ENCODE data around the gene USF2.

Gene USF2

GRCh38 chr19:35291259-35291658 is 22.5 kb downstream of the USF2 start:
- Histone ChIP-seq H3K9me3 (ENCODE audit: control insufficient read depth, insufficient read depth, low read depth, low read length) (no peaks in the 10 kb centered on the region), H3K4me3 (ENCODE audit: low read depth, low read length) (no peak overlapping the region), H3K36me3 (ENCODE audit: control insufficient read depth, insufficient read depth, low read length) (no peaks in the 10 kb centered on the region), H3K4me1 (ENCODE audit: control insufficient read depth, insufficient read depth, low read length) (peaks cover 24% of the 10 kb centered on the region), H3K27me3 (ENCODE audit: control insufficient read depth, insufficient read depth, low read length) (no peaks in the 10 kb centered on the region; the same call in 1 of the 2 replicates), H3K27ac (ENCODE audit: low read depth, low read length) (no peak overlapping the region), H3K9ac (ENCODE audit: low read length) (no peak overlapping the region)

DNA sequence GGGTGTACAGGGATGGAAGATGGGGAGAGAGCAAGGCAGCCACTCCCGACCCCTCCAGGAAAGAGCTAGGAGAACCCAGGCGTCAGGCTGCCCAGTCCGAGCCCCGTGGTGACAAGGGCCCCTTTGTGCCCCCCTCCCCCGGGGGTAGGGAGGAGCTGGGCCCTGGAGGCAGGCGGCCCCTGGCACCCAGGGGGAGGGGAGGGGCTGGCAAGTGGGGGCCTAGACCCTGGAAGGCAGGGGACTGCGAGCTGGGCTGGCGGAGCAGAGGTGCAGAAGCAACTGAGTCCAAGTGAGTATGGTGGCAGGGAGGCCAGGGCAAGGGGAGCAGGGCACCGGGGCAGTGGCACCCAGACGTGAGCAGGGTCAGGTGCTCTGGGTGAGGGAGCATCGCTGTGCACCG is 23.2 kb downstream of the USF2 start, which contains the start of gene MAG:
Gene MAG (plus strand): TSS at position 246 of the 400 bp plus-strand sequence. CDS start 3,248 bp downstream, outside the sequence.
- Histone ChIP-seq H3K36me3 (ENCODE audit: control insufficient read depth, insufficient read depth, low read length) (no peaks in the 10 kb centered on the region), H3K9me3 (ENCODE audit: control insufficient read depth, insufficient read depth, low read depth, low read length) (no peaks in the 10 kb centered on the region), H3K27me3 (ENCODE audit: control insufficient read depth, insufficient read depth, low read length) (no peaks in the 10 kb centered on the region; the same call in 1 of the 2 replicates), H3K4me1 (ENCODE audit: control insufficient read depth, insufficient read depth, low read length) (peaks cover 24% of the 10 kb centered on the region), H3K4me3 (ENCODE audit: low read depth, low read length) (no peak within 1 kb of the TSS), H3K27ac (ENCODE audit: low read depth, low read length) (no peak within 1 kb of the TSS), H3K9ac (ENCODE audit: low read length) (no peak within 1 kb of the TSS)

DNA sequence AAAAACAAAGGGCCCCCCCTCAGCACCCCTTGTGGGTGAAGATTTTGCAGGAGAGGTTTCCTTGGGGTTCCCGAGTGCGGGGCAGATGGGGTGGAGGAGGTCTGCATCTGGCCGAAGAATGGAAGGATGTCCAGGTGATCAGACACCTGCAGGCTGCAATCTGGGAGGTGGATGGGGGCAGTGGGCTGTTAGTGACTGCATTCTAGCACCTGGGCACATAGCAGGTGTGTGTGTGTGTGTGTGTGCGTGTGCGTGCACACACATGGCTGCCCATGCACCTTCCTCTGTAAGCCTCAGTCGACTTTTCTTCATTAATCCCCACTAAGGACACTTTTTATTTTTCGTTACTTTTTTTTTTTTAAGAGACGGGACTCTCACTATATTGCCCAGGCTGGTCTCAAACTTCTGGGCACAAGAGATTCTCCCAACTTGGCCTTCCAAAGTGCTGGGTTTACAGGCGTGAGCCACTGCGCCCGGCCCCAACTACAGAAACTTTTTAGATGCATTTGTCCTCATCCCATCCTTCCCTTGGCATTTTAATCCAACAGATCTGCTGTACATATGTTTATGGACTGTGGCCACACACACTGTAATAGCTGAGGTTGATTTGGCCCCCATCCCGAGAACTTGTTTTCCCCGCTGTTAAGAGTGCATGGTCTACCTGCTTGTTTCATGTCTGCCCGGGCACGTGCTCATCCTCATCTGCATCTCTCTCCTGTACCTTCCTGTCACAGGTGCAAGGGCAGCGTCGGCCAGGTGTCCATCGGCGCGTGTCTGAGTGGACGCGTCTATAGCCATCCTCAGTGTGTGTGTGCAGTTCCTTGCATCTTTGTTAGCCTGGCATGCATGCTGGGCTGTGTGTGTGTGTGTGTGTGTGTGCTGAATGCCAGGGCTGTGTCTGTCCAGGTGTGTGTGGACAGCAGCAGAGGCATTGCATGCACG is 23.9 kb downstream of the USF2 start:
- no peak overlapping the region for H3K4me3 ChIP-seq (ENCODE audit: low read depth, low read length)
- H3K4me1 ChIP-seq (ENCODE audit: control insufficient read depth, insufficient read depth, low read length): peaks cover 24% of the 10 kb centered on the region
- H3K9ac ChIP-seq (ENCODE audit: low read length): no peak overlapping the region

GRCh38 chr19:35293363-35293739 is 24.6 kb downstream of the USF2 start:
- Histone ChIP-seq H3K9ac (ENCODE audit: low read length) (no peak overlapping the region), H3K4me3 (ENCODE audit: low read depth, low read length) (no peak overlapping the region), H3K27me3 (ENCODE audit: control insufficient read depth, insufficient read depth, low read length) (no peaks in the 10 kb centered on the region; the same call in 1 of the 2 replicates), H3K36me3 (ENCODE audit: control insufficient read depth, insufficient read depth, low read length) (no peaks in the 10 kb centered on the region), H3K9me3 (ENCODE audit: control insufficient read depth, insufficient read depth, low read depth, low read length) (no peaks in the 10 kb centered on the region), H3K4me1 (ENCODE audit: control insufficient read depth, insufficient read depth, low read length) (peaks cover 24% of the 10 kb centered on the region), H3K27ac (ENCODE audit: low read depth, low read length) (no peak overlapping the region)

More for the DNA sequence above, 23.9 kb downstream of the USF2 start:
- Histone ChIP-seq H3K27me3 (ENCODE audit: control insufficient read depth, insufficient read depth, low read length) (no peaks in the 10 kb centered on the region; the same call in 1 of the 2 replicates), H3K36me3 (ENCODE audit: control insufficient read depth, insufficient read depth, low read length) (no peaks in the 10 kb centered on the region), H3K27ac (ENCODE audit: low read depth, low read length) (no peak overlapping the region), H3K9me3 (ENCODE audit: control insufficient read depth, insufficient read depth, low read depth, low read length) (no peaks in the 10 kb centered on the region)

GRCh38 chr19:35293808-35294207 is 25.0 kb downstream of the USF2 start:
- Histone ChIP-seq H3K4me1 (ENCODE audit: control insufficient read depth, insufficient read depth, low read length) (peaks cover 24% of the 10 kb centered on the region), H3K9ac (ENCODE audit: low read length) (no peak overlapping the region), H3K36me3 (ENCODE audit: control insufficient read depth, insufficient read depth, low read length) (no peaks in the 10 kb centered on the region), H3K4me3 (ENCODE audit: low read depth, low read length) (no peak overlapping the region), H3K27me3 (ENCODE audit: control insufficient read depth, insufficient read depth, low read length) (no peaks in the 10 kb centered on the region; the same call in 1 of the 2 replicates), H3K9me3 (ENCODE audit: control insufficient read depth, insufficient read depth, low read depth, low read length) (no peaks in the 10 kb centered on the region), H3K27ac (ENCODE audit: low read depth, low read length) (no peak overlapping the region)

GRCh38 chr19:35294328-35294727 is 25.6 kb downstream of the USF2 start:
- H3K27me3 ChIP-seq (ENCODE audit: control insufficient read depth, insufficient read depth, low read length): no peaks in the 10 kb centered on the region; the same call in 1 of the 2 replicates
- H3K4me1 ChIP-seq (ENCODE audit: control insufficient read depth, insufficient read depth, low read length): peaks cover 24% of the 10 kb centered on the region
- no peaks in the 10 kb centered on the region for H3K36me3 ChIP-seq (ENCODE audit: control insufficient read depth, insufficient read depth, low read length)
- no peaks in the 10 kb centered on the region for H3K9me3 ChIP-seq (ENCODE audit: control insufficient read depth, insufficient read depth, low read depth, low read length)
- H3K27ac ChIP-seq (ENCODE audit: low read depth, low read length): no peak overlapping the region
- H3K4me3 ChIP-seq (ENCODE audit: low read depth, low read length): no peak overlapping the region
- H3K9ac ChIP-seq (ENCODE audit: low read length): no peak overlapping the region

- Histone ChIP-seq H3K9ac (ENCODE audit: low read length) (no peak overlapping the region), H3K4me3 (ENCODE audit: low read depth, low read length) (no peak overlapping the region), H3K36me3 (ENCODE audit: control insufficient read depth, insufficient read depth, low read length) (no peaks in the 10 kb centered on the region), H3K9me3 (ENCODE audit: control insufficient read depth, insufficient read depth, low read depth, low read length) (no peaks in the 10 kb centered on the region), H3K4me1 (ENCODE audit: control insufficient read depth, insufficient read depth, low read length) (peaks cover 26% of the 10 kb centered on the region), H3K27me3 (ENCODE audit: control insufficient read depth, insufficient read depth, low read length) (no peaks in the 10 kb centered on the region; the same call in 1 of the 2 replicates), H3K27ac (ENCODE audit: low read depth, low read length) (no peak overlapping the region)
These were observed 26.4 kb downstream of the USF2 start for GRCh38 chr19:35294859-35295791.

DNA sequence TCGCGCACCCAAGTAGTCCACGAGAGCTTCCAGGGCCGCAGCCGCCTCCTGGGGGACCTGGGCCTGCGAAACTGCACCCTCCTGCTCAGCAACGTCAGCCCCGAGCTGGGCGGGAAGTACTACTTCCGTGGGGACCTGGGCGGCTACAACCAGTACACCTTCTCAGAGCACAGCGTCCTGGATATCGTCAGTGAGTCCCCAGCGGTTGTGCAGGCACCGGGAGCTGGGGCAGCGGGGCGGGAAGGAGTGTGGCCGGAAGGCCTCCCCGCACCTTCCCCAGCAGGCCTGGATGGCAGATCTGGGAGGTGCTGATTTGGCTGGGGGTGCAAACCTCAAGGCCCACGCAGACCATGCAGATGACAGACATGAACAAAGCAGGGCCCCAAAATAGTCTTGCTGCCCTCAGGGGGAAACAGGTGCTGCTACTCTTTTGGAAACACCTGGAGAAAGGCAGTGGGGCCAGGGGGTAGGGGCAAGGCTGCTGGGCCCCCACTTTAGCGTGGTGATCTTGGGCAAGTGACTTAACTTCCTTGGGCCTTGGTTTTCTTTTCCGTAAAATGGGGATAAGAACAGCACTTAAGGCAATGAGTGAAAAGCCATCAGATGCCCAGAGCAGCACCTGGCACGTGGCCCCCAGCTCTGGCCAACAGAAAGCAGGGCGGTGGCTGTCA is 27.2 kb downstream of the USF2 start:
- H3K9me3 ChIP-seq (ENCODE audit: control insufficient read depth, insufficient read depth, low read depth, low read length): no peaks in the 10 kb centered on the region
- H3K4me1 ChIP-seq (ENCODE audit: control insufficient read depth, insufficient read depth, low read length): peaks cover 23% of the 10 kb centered on the region
- H3K9ac ChIP-seq (ENCODE audit: low read length): no peak overlapping the region
- H3K27me3 ChIP-seq (ENCODE audit: control insufficient read depth, insufficient read depth, low read length): no peaks in the 10 kb centered on the region; the same call in 1 of the 2 replicates
- no peak overlapping the region for H3K4me3 ChIP-seq (ENCODE audit: low read depth, low read length)
- no peak overlapping the region for H3K27ac ChIP-seq (ENCODE audit: low read depth, low read length)
- no peaks in the 10 kb centered on the region for H3K36me3 ChIP-seq (ENCODE audit: control insufficient read depth, insufficient read depth, low read length)

DNA sequence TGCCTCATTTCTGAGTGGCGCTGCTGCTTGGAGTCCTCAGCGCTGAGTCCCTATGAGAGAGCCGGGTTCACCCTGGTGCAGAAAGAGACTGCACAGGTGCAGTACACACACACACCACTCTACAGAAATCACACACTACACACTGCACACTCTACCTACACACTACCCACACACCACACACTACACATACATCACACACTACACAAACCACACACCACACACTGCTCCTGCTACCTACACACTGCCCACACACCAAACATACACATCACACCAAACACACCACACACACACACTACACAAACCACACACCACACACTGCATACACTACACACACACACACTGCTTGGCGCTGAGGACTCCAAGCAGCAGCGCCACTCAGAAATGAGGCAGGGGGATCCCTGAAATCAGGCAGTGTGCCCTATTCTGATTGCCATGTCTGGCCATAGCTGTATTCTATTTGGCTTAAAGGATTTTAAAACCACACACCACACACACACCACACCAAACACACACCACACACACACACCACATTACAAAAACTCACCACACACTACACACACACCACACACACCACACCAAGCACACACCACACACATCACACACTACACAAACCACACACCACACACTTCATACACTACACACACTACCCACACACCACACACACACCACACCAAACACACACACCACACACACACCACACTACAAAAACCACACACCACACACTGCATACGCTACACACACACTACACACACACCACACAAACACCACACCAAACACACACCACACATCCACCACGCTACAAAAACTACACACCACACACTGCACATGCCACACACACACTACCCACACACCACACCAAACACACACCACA is 28.1 kb downstream of the USF2 start:
- Histone ChIP-seq H3K4me3 (ENCODE audit: low read depth, low read length) (no peak overlapping the region), H3K27me3 (ENCODE audit: control insufficient read depth, insufficient read depth, low read length) (no peaks in the 10 kb centered on the region), H3K4me1 (ENCODE audit: control insufficient read depth, insufficient read depth, low read length) (peaks cover 21% of the 10 kb centered on the region), H3K27ac (ENCODE audit: low read depth, low read length) (no peak overlapping the region), H3K9me3 (ENCODE audit: control insufficient read depth, insufficient read depth, low read depth, low read length) (no peaks in the 10 kb centered on the region), H3K36me3 (ENCODE audit: control insufficient read depth, insufficient read depth, low read length) (no peaks in the 10 kb centered on the region), H3K9ac (ENCODE audit: low read length) (no peak overlapping the region)

GRCh38 chr19:35297515-35297848 is 28.7 kb downstream of the USF2 start:
- Histone ChIP-seq H3K27me3 (ENCODE audit: control insufficient read depth, insufficient read depth, low read length) (no peaks in the 10 kb centered on the region), H3K27ac (ENCODE audit: low read depth, low read length) (no peak overlapping the region), H3K9me3 (ENCODE audit: control insufficient read depth, insufficient read depth, low read depth, low read length) (no peaks in the 10 kb centered on the region), H3K4me3 (ENCODE audit: low read depth, low read length) (no peak overlapping the region), H3K36me3 (ENCODE audit: control insufficient read depth, insufficient read depth, low read length) (no peaks in the 10 kb centered on the region), H3K4me1 (ENCODE audit: control insufficient read depth, insufficient read depth, low read length) (peaks cover 21% of the 10 kb centered on the region), H3K9ac (ENCODE audit: low read length) (no peak overlapping the region)
